ENCODE results near the gene CACNB2.

DNA sequence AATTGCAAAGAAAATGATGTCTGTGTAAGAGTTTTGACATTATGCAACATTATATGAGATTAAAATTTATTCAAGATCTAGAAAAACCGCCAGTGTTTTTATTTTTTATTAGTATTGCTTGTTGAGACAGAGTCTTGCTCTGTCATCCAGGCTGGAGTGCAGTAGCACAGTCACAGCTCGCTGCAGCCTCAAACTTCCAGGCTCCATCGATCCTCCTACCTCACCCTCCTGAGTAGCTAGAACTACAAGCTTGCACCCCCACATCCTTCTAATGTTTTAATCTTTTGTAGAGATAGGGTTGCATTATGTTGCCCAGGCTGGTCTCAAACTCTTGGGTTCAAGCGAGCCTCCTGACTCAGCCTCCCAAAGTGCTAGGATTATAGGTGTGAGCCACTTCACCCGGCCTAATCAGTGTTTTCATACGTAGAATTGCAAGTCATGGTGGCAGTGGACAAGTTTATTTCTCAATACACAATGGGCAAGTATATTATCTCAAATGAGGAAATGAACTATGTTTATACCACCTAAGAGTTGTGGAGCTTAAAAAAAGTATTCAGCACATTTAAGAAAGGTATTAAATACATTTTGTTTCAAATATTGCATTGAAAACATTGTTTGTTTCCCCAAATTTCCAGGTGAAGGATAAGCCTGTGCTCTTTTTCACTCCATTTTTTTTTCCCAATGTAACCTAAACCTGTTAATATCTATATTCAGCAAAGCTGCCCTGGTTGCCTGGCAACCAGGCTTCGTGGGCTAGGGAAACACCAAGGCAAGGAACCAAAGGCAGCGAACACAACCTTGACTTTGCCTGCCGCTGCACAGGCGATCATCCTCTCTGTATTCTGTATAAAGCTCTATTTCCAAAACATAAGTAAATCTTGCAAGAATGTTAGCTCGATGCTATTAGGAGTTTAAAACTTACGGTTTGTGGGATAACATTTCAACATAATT is 163.9 kb downstream of the CACNB2 start:
- no peak for TF ChIP-seq CTCF (IDR thresholded peaks at IDR 0.05)
- TF ChIP-seq EZH2 (IDR thresholded peaks at IDR 0.05): no peak

Measured in neural progenitor cell (in vitro differentiated cells).